ENCODE data around the gene PPP1R12B.

DNA sequence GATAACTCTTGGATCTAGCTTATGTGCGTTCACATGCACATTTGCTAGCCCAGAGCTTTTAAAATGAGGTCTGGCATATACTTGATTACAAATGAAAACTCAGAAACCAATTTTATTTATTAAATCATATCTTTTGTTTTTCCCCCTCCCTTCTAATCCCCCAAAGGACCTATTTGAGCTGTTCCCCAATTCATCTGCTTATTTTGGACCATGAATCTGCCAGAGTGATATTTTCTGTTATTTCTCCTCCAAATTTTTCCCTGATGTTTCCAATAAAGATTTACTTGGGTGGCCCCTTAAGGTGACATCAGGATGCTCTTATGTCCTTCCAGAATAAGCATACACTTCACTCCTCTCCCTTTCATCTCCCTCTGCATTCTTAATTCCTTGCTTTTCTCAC is 238.4 kb downstream of the PPP1R12B start:
- TF ChIP-seq, protein P1, sequence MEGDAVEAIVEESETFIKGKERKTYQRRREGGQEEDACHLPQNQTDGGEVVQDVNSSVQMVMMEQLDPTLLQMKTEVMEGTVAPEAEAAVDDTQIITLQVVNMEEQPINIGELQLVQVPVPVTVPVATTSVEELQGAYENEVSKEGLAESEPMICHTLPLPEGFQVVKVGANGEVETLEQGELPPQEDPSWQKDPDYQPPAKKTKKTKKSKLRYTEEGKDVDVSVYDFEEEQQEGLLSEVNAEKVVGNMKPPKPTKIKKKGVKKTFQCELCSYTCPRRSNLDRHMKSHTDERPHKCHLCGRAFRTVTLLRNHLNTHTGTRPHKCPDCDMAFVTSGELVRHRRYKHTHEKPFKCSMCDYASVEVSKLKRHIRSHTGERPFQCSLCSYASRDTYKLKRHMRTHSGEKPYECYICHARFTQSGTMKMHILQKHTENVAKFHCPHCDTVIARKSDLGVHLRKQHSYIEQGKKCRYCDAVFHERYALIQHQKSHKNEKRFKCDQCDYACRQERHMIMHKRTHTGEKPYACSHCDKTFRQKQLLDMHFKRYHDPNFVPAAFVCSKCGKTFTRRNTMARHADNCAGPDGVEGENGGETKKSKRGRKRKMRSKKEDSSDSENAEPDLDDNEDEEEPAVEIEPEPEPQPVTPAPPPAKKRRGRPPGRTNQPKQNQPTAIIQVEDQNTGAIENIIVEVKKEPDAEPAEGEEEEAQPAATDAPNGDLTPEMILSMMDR (IDR thresholded peaks at IDR 0.05; ENCODE audit: poor library complexity), result no peak
- TF ChIP-seq EZH2 (IDR thresholded peaks at IDR 0.05; ENCODE audit: borderline replicate concordance), result no peak
